SH-SY5Y (cell line): ENCODE measurements around the gene RALY.

Source experiments
- GATA2 ChIP-seq: IDR thresholded peaks from 2 replicates; pipeline ENCODE4 v1.6.1; 2011; ENCODE audit warnings: mild to moderate bottlenecking, low read depth, low read length
- GATA3 ChIP-seq: IDR thresholded peaks from 2 replicates; pipeline ENCODE4 v1.6.1; 2011; ENCODE audit warnings: low read depth, mild to moderate bottlenecking, low read length, moderate library complexity

DNA sequence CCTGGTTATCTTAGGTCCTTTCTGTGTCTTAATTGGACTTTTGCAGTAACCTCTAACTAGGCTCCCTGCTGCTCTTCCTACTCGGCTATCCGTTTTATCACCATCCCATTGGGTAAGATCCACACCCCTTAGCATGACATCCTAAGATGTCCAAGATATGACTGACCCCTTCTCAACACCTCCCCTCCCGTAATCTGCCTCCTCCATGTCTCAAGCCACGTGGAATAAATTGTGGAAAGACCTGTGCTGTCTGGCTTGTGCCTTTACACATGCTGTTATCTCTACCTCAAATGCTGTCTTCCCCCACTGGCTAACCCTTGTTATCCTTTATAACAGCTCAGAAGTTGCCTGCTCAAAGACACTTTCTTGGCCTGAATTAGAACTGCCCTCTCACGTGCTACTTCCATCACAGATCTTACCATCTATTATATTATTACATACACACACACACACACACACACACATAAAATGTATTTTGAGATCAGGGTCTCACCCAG, 91.9 kb downstream of the RALY start:
- TF ChIP-seq GATA2 (no peak), GATA3 (no peak)
